ENCODE measurements around the gene FSTL3. TPM values are rescaled to one million over a fixed set of nuclear protein-coding genes. Genes with fewer than 3 reads are reported as not detected.

FSTL3 gene
- total and polyA plus RNA-seq, 2 of the 13 experiments (the other 11 are each of a cell fraction or from before 2014, with no cell fraction given): 13.5 to 15.6 TPM

DNA sequence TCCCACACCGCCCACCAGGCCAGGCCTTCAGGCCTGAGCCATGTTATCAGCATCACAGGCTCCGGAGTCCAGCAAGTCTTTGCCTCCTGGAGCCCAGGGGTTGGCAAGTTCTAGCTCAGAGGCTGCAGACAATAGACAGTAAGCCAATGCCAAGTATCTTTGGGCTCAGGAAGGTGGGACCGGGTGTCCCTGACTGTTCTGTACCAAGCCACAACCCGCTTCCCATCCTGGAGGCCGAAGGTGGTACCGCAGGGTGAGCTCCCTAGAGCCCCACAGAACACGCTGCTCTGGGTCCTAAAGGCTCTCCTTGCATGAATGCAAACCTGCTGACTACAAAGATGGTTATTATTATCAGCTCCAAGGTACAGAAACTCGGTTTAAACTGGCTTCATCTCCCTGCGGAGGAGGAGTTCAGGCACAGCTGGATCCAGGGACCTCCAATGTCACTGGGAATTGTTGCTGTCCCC is 5.5 kb upstream of the FSTL3 start (continued):
- no peak for TF ChIP-seq MAF1 (CRISPR knock-in tag; IDR thresholded peaks at IDR 0.05; ENCODE audit: borderline replicate concordance)
- TF ChIP-seq HMG20B (CRISPR knock-in tag; conservative IDR thresholded peaks at IDR 0.05): no peak
- no peak for TF ChIP-seq EP300 (IDR thresholded peaks at IDR 0.05; ENCODE audit: low read depth in 2 of 2, low read length in 2 of 2)
- 0 out of 2 replicates have a peak, but pooled peaks have one; percentile 11 for TF ChIP-seq EP300 (CRISPR knock-in tag; IDR thresholded peaks at IDR 0.05; ENCODE audit: borderline replicate concordance)
- no peak for TF ChIP-seq ZNF619 (CRISPR knock-in tag; IDR thresholded peaks at IDR 0.05)
- TF ChIP-seq, protein P1, sequence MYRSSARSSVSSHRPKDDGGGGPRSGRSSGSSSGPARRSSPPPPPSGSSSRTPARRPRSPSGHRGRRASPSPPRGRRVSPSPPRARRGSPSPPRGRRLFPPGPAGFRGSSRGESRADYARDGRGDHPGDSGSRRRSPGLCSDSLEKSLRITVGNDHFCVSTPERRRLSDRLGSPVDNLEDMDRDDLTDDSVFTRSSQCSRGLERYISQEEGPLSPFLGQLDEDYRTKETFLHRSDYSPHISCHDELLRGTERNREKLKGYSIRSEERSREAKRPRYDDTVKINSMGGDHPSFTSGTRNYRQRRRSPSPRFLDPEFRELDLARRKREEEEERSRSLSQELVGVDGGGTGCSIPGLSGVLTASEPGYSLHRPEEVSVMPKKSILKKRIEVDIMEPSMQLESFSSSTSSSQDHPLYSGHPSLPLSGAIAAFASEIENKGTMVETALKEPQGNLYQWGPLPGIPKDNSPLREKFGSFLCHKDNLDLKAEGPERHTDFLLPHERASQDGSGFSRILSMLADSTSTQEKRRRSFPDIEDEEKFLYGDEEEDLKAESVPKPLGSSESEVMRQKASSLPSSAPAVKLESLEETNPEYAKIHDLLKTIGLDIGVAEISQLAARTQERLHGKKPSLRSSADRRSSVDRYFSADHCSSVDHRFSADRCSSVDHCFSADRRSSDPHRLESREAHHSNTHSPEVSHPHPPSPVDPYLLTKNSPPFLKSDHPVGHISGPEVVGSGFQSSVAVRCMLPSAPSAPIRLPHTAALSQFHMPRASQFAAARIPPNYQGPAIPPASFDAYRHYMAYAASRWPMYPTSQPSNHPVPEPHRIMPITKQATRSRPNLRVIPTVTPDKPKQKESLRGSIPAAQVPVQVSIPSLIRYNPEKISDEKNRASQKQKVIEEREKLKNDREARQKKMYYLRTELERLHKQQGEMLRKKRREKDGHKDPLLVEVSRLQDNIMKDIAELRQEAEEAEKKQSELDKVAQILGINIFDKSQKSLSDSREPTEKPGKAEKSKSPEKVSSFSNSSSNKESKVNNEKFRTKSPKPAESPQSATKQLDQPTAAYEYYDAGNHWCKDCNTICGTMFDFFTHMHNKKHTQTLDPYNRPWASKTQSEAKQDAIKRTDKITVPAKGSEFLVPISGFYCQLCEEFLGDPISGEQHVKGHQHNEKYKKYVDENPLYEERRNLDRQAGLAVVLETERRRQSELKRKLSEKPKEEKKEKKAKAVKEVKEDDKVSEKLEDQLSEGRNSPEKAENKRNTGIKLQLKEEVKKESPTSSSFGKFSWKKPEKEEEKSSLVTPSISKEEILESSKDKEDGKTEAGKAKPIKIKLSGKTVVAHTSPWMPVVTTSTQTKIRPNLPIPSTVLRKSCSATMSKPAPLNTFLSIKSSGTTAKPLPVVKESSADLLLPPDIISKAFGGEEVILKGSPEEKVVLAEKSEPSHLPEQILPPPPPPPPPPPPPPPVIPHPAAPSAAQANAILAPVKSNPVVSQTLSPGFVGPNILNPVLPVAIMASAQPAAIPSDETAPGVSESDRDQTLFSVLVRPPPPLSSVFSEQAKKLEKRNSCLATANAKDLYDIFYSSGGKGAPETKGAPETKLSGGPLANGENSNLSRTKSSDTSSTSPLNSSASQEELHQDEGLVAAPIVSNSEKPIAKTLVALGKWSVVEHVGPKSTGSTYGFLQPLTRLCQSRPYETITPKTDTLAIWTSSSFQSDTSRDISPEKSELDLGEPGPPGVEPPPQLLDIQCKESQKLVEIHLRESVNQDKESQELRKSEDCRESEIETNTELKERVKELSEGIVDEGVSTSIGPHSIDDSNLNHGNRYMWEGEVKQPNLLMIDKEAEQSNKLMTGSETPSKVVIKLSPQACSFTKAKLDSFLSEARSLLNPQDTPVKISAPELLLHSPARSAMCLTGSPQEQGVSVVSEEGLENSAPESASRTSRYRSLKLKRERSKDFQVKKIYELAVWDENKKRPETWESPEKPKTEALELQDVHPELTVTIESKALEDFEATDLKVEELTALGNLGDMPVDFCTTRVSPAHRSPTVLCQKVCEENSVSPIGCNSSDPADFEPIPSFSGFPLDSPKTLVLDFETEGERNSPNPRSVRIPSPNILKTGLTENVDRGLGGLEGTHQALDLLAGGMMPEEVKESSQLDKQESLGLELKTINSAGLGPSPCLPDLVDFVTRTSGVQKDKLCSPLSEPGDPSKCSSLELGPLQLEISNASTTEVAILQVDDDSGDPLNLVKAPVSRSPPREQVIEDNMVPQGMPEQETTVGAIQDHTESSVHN (CRISPR knock-in tag; IDR thresholded peaks at IDR 0.05): no peak
- TF ChIP-seq ZNF224 (CRISPR knock-in tag; IDR thresholded peaks at IDR 0.05): no peak
- TF ChIP-seq NR2F2 (IDR thresholded peaks at IDR 0.05; ENCODE audit: borderline replicate concordance, low read depth): no peak
- no peak for TF ChIP-seq PAXIP1 (CRISPR knock-in tag; conservative IDR thresholded peaks at IDR 0.05)
- no peak for TF ChIP-seq IRX3 (CRISPR knock-in tag; IDR thresholded peaks at IDR 0.05; ENCODE audit: borderline replicate concordance, low read depth)
- no peak for TF ChIP-seq UBTF (CRISPR knock-in tag; IDR thresholded peaks at IDR 0.05)
- no peak for TF ChIP-seq ZFP90 (CRISPR knock-in tag; IDR thresholded peaks at IDR 0.05; ENCODE audit: borderline replicate concordance)
- TF ChIP-seq ZNF160 (CRISPR knock-in tag; IDR thresholded peaks at IDR 0.05): no peak
- TF ChIP-seq CEBPG (CRISPR knock-in tag; IDR thresholded peaks at IDR 0.05): no peak
- TF ChIP-seq, protein P2, sequence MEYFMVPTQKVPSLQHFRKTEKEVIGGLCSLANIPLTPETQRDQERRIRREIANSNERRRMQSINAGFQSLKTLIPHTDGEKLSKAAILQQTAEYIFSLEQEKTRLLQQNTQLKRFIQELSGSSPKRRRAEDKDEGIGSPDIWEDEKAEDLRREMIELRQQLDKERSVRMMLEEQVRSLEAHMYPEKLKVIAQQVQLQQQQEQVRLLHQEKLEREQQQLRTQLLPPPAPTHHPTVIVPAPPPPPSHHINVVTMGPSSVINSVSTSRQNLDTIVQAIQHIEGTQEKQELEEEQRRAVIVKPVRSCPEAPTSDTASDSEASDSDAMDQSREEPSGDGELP (IDR thresholded peaks at IDR 0.05; ENCODE audit: borderline replicate concordance, low read depth): no peak
- TF ChIP-seq HHEX (CRISPR knock-in tag; IDR thresholded peaks at IDR 0.05): no peak

All from HepG2 (cell line).